Stimulated activated naive CD8-positive, alpha-beta T cell treated with anti-CD3 and anti-CD28 coated beads, Interleukin-15, Interleukin-2, amounts not matched to agents 100 ng/mL and 50 ng/mL, for 24 hours (primary cell): ENCODE measurements around the gene IFT57.

Source experiments
- H3K27ac Mint-ChIP-seq: one replicate; pipeline ENCODE4 v1.8.0; 2021; ENCODE audit warnings: mild to moderate bottlenecking, mixed read lengths
- H3K27me3 Mint-ChIP-seq: one replicate; pipeline ENCODE4 v1.8.0; 2021; ENCODE audit warnings: mixed read lengths
- H3K36me3 Mint-ChIP-seq: one replicate; pipeline ENCODE4 v1.8.0; 2021; ENCODE audit warnings: low read depth, mixed read lengths
- H3K4me1 Mint-ChIP-seq: one replicate; pipeline ENCODE4 v1.8.0; 2021; ENCODE audit warnings: low read depth, mixed read lengths
- H3K4me3 Mint-ChIP-seq: one replicate; pipeline ENCODE4 v1.8.0; 2021; ENCODE audit warnings: mild to moderate bottlenecking, mixed read lengths
- H3K9me3 Mint-ChIP-seq: one replicate; pipeline ENCODE4 v1.8.0; 2021; ENCODE audit warnings: mixed read lengths

Gene IFT57

DNA sequence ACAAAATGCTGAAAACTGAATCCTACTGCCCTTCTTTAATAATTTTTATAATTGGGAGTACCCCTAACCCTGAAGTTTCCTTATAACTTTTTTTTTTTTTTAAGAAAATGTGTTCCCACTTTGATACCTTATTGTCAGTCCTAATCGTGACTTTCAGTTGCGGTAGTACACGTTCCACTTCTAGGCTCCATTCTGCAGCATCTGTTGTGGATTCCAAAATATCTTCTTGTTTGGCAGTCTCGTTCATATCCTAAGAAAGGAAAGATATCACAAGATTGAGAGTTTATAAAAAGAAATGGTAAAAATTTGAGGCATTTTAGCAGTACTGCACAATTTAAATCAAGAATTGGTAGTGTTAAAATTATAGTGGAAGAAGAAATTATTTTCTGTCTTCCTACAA is 30.8 kb downstream of the IFT57 start:
- Mint-ChIP-seq H3K4me3 (no peak overlapping the region), H3K36me3 (peaks cover 45% of the 10 kb centered on the region), H3K27me3 (no peaks in the 10 kb centered on the region), H3K4me1 (no peaks in the 10 kb centered on the region), H3K27ac (no peak overlapping the region), H3K9me3 (peaks cover 9% of the 10 kb centered on the region)

DNA sequence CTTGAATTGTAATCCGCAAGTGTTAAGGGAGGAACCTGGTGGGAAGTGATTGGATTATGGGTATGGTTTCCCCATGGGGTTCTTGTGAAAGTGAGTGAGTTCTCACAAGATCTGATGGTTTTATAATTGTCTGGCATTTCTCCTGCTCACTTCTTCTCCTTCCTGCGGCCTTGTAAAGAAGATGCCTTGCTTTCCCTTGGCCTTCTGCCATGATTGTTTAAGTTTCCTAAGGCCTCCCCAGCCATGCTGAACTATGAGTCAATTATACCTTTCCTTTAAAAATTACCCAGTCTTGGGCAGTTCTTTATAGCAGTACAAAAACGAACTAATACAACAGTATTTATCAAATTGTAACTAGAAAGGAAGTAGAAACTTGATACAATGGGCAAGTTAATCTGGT is 31.9 kb downstream of the IFT57 start:
- Mint-ChIP-seq H3K27ac (no peak overlapping the region), H3K9me3 (peaks cover 17% of the 10 kb centered on the region), H3K4me1 (no peaks in the 10 kb centered on the region), H3K27me3 (no peaks in the 10 kb centered on the region), H3K36me3 (peaks cover 56% of the 10 kb centered on the region), H3K4me3 (no peak overlapping the region)

DNA sequence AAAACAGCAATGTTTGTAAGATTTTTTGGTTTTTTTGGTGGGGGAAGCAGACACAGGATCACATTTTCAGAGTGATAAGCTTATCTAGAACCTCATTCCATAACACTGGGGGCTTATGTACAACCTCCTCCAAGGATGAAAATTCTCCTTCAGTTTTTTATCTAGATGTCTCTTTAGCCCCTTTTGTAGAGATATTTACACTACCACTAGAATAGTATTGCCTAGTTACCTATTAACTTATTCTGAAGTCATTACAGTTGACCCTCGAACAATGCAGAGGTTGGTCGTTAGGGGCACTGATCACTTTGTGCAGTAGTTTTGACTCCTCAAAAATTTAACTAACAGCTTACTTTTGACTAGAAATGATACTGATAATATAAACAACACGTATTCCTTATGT is 32.8 kb downstream of the IFT57 start:
- peaks cover 16% of the 10 kb centered on the region for H3K9me3 Mint-ChIP-seq
- no peak overlapping the region for H3K27ac Mint-ChIP-seq
- H3K4me1 Mint-ChIP-seq, result no peaks in the 10 kb centered on the region
- H3K27me3 Mint-ChIP-seq, result no peaks in the 10 kb centered on the region
- H3K36me3 Mint-ChIP-seq, result peaks cover 58% of the 10 kb centered on the region
- H3K4me3 Mint-ChIP-seq, result no peak overlapping the region

DNA sequence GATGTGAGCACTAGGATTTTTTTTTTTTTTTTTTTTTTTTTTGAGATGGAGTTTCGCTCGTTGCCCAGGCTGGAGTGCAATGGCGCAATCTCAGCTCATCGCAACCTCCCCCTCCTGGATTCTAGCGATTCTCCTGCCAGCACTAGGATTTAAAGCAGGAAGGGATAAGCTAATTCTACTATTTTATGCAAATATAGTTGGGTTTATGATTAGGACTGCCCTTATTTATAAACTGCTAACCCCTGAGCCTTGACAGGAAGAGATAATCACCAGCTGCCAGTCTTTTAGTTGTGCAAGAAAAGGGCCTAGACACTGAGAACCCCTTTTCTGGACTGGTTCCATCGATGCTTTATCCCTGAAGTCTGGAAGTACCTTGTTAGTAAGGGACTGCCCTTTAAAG is 36.7 kb downstream of the IFT57 start:
- Mint-ChIP-seq H3K27ac (no peak overlapping the region), H3K9me3 (peaks cover 16% of the 10 kb centered on the region), H3K4me1 (peaks cover 6% of the 10 kb centered on the region), H3K27me3 (no peaks in the 10 kb centered on the region), H3K4me3 (no peak overlapping the region), H3K36me3 (peaks cover 45% of the 10 kb centered on the region)

DNA sequence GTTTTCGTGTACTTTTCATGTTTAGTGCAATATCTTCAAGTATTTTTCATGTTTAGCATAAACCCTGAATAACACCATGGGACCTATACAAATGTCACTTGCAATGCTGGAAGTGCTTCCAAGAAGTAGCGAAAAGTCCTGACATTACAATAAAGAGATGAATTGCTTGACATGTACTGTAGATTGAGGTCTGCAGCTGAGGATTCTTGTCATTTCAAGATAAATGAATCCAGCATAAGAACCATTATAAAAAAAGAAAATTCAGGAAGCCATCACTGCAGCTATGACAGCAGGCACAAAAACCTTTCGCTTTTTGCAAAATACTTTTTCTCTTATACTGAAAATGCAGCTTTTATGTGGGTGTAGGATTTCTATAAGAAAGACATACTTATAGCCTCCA is 37.4 kb downstream of the IFT57 start:
- H3K4me1 Mint-ChIP-seq, result peaks cover 12% of the 10 kb centered on the region
- peaks cover 38% of the 10 kb centered on the region for H3K36me3 Mint-ChIP-seq
- no peaks in the 10 kb centered on the region for H3K27me3 Mint-ChIP-seq

DNA sequence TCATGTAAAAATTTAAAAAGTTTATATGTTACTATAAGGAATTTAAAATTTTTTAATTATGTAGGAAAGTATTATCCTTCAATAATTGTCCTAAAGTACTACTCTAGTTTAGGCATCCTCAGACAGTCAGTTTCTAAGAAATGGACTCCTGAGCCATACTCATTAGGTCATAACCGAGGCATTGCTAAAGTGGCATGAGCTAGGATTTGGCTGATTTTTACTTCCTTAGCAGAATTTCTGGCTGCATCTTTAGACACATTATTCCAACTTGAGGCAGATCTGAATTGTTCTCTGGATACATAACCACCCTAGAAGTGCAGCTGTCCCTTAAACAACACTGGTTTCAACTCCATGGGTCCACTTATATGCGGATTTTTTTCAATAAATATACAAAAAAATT is 38.3 kb downstream of the IFT57 start:
- H3K27me3 Mint-ChIP-seq, result no peaks in the 10 kb centered on the region

More for the DNA sequence above, 37.4 kb downstream of the IFT57 start:
- H3K9me3 Mint-ChIP-seq, result peaks cover 16% of the 10 kb centered on the region
- no peak overlapping the region for H3K27ac Mint-ChIP-seq
- no peak overlapping the region for H3K4me3 Mint-ChIP-seq

DNA sequence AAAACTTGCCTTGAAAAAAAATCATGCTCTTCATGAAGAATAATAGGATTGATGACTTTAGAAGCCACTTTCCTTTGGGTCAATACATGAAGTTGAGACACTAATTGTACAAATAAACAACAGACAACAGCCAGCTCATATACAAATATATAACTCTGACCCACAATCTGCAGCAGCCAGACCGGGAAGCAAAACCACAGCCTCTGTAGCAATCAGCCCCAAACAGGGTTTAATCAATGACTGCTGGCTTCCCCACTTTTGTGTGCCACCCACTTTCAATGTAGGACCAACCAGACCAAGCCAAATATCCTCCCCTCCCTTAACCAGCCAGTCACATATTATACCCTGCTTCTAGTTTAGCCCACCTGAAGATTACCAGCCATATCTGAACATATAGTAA is 39.0 kb downstream of the IFT57 start:
- peaks cover 13% of the 10 kb centered on the region for H3K4me1 Mint-ChIP-seq
- no peak overlapping the region for H3K4me3 Mint-ChIP-seq
- H3K36me3 Mint-ChIP-seq, result peaks cover 35% of the 10 kb centered on the region
- H3K27ac Mint-ChIP-seq, result no peak overlapping the region
- H3K9me3 Mint-ChIP-seq, result peaks cover 16% of the 10 kb centered on the region
- no peaks in the 10 kb centered on the region for H3K27me3 Mint-ChIP-seq

More for the DNA sequence above, 38.3 kb downstream of the IFT57 start:
- Mint-ChIP-seq H3K27ac (no peak overlapping the region), H3K9me3 (peaks cover 16% of the 10 kb centered on the region), H3K4me1 (peaks cover 13% of the 10 kb centered on the region), H3K36me3 (peaks cover 31% of the 10 kb centered on the region), H3K4me3 (no peak overlapping the region)

DNA sequence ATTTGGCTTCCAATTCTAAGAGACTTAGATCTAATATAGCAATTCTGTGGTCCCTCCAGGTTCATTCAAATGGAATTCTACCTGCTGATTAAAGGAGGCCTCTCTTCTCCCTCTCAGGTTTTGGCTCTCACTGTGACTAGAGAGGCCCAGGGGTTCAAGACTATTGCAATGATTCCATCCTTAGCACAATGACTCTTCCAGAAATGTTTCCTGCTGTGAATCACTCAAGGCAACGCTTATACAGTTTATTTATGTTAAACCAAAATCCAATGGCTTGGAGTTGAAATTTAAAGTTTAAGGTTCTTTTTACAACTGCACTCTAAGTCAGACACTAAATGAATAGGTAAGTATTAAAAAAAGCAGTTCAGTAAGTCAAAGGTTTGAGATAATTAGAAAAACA is 39.9 kb downstream of the IFT57 start:
- Mint-ChIP-seq H3K36me3 (peaks cover 34% of the 10 kb centered on the region), H3K9me3 (peaks cover 16% of the 10 kb centered on the region), H3K4me3 (no peak overlapping the region), H3K4me1 (peaks cover 13% of the 10 kb centered on the region), H3K27ac (no peak overlapping the region), H3K27me3 (no peaks in the 10 kb centered on the region)

DNA sequence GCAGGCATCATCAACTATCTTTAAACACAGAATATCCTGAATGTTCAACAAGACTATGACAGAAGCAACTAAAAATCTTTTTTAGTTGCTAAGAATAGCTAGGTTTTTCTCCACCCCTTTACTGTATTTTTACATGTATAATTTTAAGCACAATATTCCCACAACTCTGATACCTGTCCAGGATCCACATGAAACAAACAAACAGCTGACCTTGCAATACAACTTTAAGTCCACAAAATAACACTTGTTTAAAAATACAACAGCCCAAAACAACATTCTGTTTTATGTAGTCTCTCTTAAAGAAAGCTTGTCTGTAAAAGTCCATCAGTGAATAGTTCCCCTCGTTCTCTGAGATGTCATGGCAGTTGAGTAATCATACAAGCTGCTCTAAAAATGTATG is 41.1 kb downstream of the IFT57 start:
- peaks cover 10% of the 10 kb centered on the region for H3K9me3 Mint-ChIP-seq
- H3K27ac Mint-ChIP-seq, result no peak overlapping the region
- H3K4me3 Mint-ChIP-seq, result no peak overlapping the region
- H3K27me3 Mint-ChIP-seq, result no peaks in the 10 kb centered on the region
- peaks cover 30% of the 10 kb centered on the region for H3K36me3 Mint-ChIP-seq
- H3K4me1 Mint-ChIP-seq, result peaks cover 15% of the 10 kb centered on the region

DNA sequence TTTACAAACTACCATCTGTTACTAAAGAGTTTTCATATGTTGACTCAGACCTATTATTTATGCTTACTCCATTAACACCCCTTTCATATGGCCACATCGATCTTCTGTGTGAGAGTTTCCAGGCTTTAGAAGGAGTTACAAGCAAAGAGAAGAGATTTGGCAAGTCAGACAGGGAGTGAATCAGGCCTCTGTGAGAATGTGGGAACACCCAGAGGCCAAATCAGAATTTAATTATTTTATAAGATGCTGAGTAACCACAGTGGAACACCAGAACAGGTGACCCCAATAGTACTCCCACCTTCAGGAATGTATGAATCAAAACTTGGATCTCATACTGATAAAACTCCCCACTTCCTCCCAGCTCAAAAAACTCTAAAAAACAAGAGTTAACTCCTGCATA is 42.0 kb downstream of the IFT57 start:
- H3K9me3 Mint-ChIP-seq, result peaks cover 3% of the 10 kb centered on the region
- no peaks in the 10 kb centered on the region for H3K27me3 Mint-ChIP-seq
- peaks cover 20% of the 10 kb centered on the region for H3K36me3 Mint-ChIP-seq
- H3K4me1 Mint-ChIP-seq, result peaks cover 23% of the 10 kb centered on the region
- no peak overlapping the region for H3K4me3 Mint-ChIP-seq
- H3K27ac Mint-ChIP-seq, result no peak overlapping the region

DNA sequence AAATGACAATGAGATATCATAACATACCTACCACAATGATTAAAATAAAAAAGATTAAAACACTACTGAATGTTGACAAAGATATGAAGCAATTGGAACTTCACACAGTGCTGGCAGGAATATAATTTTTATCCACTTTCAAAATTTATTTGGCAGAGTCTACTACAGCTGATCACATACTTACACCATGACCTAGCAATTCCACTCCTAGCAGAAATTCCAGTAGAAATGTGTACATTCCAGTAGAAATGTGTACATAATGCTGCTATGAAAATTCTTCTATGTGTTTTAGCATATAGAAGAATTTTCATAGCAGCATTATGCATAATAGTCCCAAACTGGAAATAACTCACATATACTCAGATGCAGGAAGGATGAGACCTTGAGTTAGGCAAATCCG is 43.5 kb downstream of the IFT57 start:
- Mint-ChIP-seq H3K9me3 (no peaks in the 10 kb centered on the region), H3K27ac (no peak overlapping the region), H3K27me3 (no peaks in the 10 kb centered on the region), H3K4me1 (peaks cover 26% of the 10 kb centered on the region), H3K4me3 (no peak overlapping the region), H3K36me3 (peaks cover 13% of the 10 kb centered on the region)

DNA sequence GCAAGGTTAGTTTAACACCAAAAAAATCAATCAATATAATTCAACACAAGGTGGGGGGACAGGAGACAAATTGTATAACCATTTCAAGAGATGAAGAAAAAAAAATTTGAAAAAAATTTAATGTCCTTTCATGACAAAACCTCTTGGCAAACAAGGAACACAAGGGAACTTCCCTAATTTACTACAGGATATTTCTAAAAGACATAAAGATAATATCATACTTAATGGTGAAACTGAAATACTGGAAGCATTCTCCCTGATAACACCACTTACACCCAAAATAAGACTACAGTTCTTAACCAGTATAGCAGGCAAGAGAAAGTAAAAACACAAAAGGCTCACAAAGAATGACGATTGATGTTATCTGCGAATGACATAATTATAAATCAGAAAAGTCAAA is 44.7 kb downstream of the IFT57 start:
- no peak overlapping the region for H3K27ac Mint-ChIP-seq
- H3K27me3 Mint-ChIP-seq, result no peaks in the 10 kb centered on the region
- H3K36me3 Mint-ChIP-seq, result peaks cover 9% of the 10 kb centered on the region
- peaks cover 27% of the 10 kb centered on the region for H3K4me1 Mint-ChIP-seq
- H3K4me3 Mint-ChIP-seq, result no peak overlapping the region
- no peaks in the 10 kb centered on the region for H3K9me3 Mint-ChIP-seq

DNA sequence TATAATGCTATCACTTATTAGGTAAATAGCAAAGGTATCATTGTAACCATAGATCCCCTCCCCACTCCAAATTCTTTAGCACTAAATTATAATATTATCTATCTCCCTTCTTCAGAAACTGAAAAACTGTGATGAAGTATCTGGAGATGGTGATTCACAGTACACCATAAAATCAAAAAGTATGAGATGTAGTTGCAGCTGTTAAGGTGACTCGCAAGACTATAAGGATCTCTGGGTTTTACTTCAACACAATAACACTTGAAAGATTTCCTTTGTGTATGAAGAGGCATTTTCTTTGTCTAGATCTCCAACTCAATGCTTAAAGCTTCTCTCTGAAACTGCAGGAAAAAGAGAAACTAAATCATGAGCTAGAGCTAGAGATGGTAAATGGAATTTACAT is 46.9 kb downstream of the IFT57 start:
- H3K27ac Mint-ChIP-seq, result no peak overlapping the region
- no peak overlapping the region for H3K4me3 Mint-ChIP-seq
- H3K36me3 Mint-ChIP-seq, result peaks cover 13% of the 10 kb centered on the region
- no peaks in the 10 kb centered on the region for H3K9me3 Mint-ChIP-seq
- peaks cover 26% of the 10 kb centered on the region for H3K4me1 Mint-ChIP-seq
- no peaks in the 10 kb centered on the region for H3K27me3 Mint-ChIP-seq

DNA sequence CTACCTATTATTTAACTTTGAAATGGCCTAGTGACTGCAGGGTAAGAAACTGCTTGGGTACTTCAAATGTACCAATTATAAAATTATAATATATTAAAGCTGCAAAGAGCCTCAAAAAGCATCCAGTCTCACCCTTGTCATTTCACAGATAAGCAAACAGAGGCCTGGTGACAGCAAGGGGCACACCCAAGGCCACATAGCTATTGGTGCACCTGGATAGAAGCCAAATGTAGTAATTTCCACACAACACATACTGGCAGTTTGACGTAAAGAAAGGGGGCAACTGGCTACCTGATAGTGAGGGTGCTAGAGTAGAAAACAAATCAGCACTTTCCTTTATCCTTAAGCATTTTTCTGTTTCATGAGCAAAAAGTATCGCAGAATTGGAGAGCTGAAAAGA is 51.1 kb downstream of the IFT57 start:
- no peak overlapping the region for H3K4me3 Mint-ChIP-seq
- no peaks in the 10 kb centered on the region for H3K27me3 Mint-ChIP-seq
- H3K9me3 Mint-ChIP-seq, result no peaks in the 10 kb centered on the region
- peaks cover 28% of the 10 kb centered on the region for H3K36me3 Mint-ChIP-seq
- H3K4me1 Mint-ChIP-seq, result peaks cover 26% of the 10 kb centered on the region
- H3K27ac Mint-ChIP-seq, result no peak overlapping the region

DNA sequence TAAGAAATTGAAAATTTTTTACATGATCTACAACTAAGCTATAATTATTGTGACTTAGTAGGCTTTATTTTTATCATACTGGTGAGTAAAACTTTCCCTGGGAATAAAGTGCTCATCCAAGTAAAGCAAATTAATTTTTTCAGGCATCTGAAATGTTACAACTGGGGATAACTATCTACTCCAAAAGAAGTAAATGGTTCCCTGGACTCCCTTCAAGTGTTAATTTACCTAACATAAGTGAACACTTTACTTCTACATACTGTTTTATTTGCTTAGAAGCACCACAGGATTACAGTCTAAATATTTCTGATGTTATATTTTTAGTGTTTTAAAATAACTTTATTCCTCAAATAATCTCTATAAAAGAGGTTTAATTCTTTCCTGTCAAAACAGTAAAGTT is 57.8 kb downstream of the IFT57 start:
- H3K4me1 Mint-ChIP-seq, result peaks cover 6% of the 10 kb centered on the region

DNA sequence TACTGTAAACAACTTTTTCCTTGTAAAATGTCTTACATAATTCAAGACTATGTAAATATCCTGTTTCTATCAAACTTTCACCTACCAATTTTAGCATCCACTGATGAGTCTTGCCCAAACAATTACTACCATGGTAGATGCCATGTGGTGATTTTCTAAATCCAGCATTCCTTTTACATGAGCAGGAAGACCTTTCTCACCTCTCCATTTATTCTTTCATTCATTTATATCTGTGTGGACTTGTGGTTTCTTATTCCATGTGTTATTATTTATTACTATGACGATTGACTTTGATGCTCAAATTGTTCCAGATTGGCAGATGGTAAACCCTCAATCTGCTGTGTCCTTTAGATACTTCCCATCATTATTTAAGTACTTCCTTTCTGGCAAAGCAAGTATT is 62.4 kb downstream of the IFT57 start:
- H3K9me3 Mint-ChIP-seq, result no peaks in the 10 kb centered on the region
- peaks cover 22% of the 10 kb centered on the region for H3K36me3 Mint-ChIP-seq
- H3K27me3 Mint-ChIP-seq, result no peaks in the 10 kb centered on the region
- H3K4me1 Mint-ChIP-seq, result peaks cover 11% of the 10 kb centered on the region
- no peak overlapping the region for H3K4me3 Mint-ChIP-seq
- no peak overlapping the region for H3K27ac Mint-ChIP-seq

More for the DNA sequence above, 57.8 kb downstream of the IFT57 start:
- Mint-ChIP-seq H3K27me3 (no peaks in the 10 kb centered on the region), H3K4me3 (no peak overlapping the region), H3K9me3 (no peaks in the 10 kb centered on the region), H3K36me3 (peaks cover 45% of the 10 kb centered on the region), H3K27ac (no peak overlapping the region)
